Vagina (tissue), 2 donors: ENCODE data around the gene FRG1. TPM values are rescaled to one million over a fixed set of nuclear protein-coding genes. Genes with fewer than 3 reads are reported as not detected.
A peak's percentile ranks its signal among the peaks of the same experiment; 100 is the strongest.
"Not testable (repeated sequence)": the region's sequence is repeated elsewhere in the genome, so short reads cannot be mapped to it uniquely, and the experiment has no call there.

Experiments used
- DNase-seq, 2 donors: peaks; one replicate each; pipeline ENCODE4 v3.0.0-alpha.2; 2017; ENCODE audit errors: extremely low spot score in 2 of 2
- H3K27ac ChIP-seq: fragments of 200-600 bp; sonication (generic); one replicate; pipeline ENCODE4 v1.5.1; 2019
- H3K27me3 ChIP-seq: fragments of 200-600 bp; sonication (generic); one replicate; pipeline ENCODE4 v1.5.1; 2019
- H3K36me3 ChIP-seq, 2 donors: fragments of 200-600 bp; sonication (generic); one replicate each; pipeline ENCODE4 v1.5.1; 2017 to 2019
- H3K4me1 ChIP-seq: fragments of 200-600 bp; sonication (generic); one replicate; pipeline ENCODE4 v1.5.1; 2019
- H3K4me3 ChIP-seq, 2 donors: fragments of 200-600 bp; sonication (generic); 1 replicate in 1 of 2; 2 replicates in 1 of 2; pipeline ENCODE4 v1.5.1; 2016 to 2019
- H3K9me3 ChIP-seq: fragments of 200-600 bp; sonication (generic); one replicate; pipeline ENCODE4 v1.5.1; 2019
- CTCF ChIP-seq, 3 experiments: fragments of 450-650 bp in 2 of 3; fragments of 200-600 bp in 1 of 3; sonication (generic) in 1 of 3; IDR thresholded peaks; one replicate each; pipeline ENCODE4 v1.5.1; 2017 to 2019; ENCODE audit warnings: antibody characterized with exemption in 3 of 3, mild to moderate bottlenecking in 2 of 3, moderate library complexity in 2 of 3
- POLR2A ChIP-seq, 2 donors: fragments of 450-650 bp; IDR thresholded peaks; one replicate each; pipeline ENCODE4 v1.6.1; 2017; ENCODE audit warnings: antibody characterized with exemption in 2 of 2, mild to moderate bottlenecking in 2 of 2, moderate library complexity in 2 of 2
- POLR2AphosphoS5 ChIP-seq, 2 donors: sonication (generic); formaldehyde crosslinking; IDR thresholded peaks; one replicate each; pipeline ENCODE4 v1.9.0; 2017; ENCODE audit warnings: antibody characterized with exemption in 2 of 2, mild to moderate bottlenecking in 2 of 2, low read depth in 1 of 2; ENCODE audit not compliant: insufficient read depth in 1 of 2
- intact Hi-C: fragments of 100-400 bp; cut with DNase I; formaldehyde crosslinking; loops from one replicate; pipeline ENCODE4 v1.15.1; 2023
- total RNA-seq: library from RNA; depleted of rRNA; stranded (reverse); fragments of >200 nt; gene quantifications from one replicate; pipeline ENCODE4 v1.2.3, GENCODE V29; 2016

FRG1 gene
- total RNA-seq = 36.1 TPM

- H3K4me1 ChIP-seq = peaks cover 37% of the 10 kb centered on the region
- intact Hi-C loops = no loop called here
- no peaks in the 10 kb centered on the region for H3K9me3 ChIP-seq
- no peaks in the 10 kb centered on the region for H3K27me3 ChIP-seq
- H3K4me3 ChIP-seq = peak within 1 kb of the TSS; percentile 72 to 99
- peak within 1 kb of the TSS; percentile 69 for H3K27ac ChIP-seq
- DNase-seq = peak; percentile 97 to 98
- H3K36me3 ChIP-seq = no peaks in the 10 kb centered on the region
- TF ChIP-seq CTCF (IDR thresholded peaks at IDR 0.05) (peak; percentile 45 to 89 (median 72)), POLR2AphosphoS5 (IDR thresholded peaks at IDR 0.05; ENCODE audit: insufficient read depth in 1 of 2, low read depth in 1 of 2) (peak; percentile 88 to 93), POLR2A (IDR thresholded peaks at IDR 0.05) (peak in 1 of 2 donors; percentile 14)
Observed at GRCh38 chr4:189940178-189941004, at the start of gene FRG1. FRG1 (plus strand) TSS chr4:189940872; CDS start chr4:189941010, 138 bp downstream.

GRCh38 chr4:189897667-189898066 is 43.0 kb upstream of the FRG1 start:
- TF ChIP-seq POLR2AphosphoS5 (IDR thresholded peaks at IDR 0.05; ENCODE audit: insufficient read depth in 1 of 2, low read depth in 1 of 2) = no peak
- TF ChIP-seq POLR2A (IDR thresholded peaks at IDR 0.05) = no peak
- no peak for TF ChIP-seq CTCF (IDR thresholded peaks at IDR 0.05)
- H3K4me1 ChIP-seq = no peaks in the 10 kb centered on the region
- intact Hi-C loops = no loop called here
- DNase-seq = no peak
- H3K27me3 ChIP-seq = no peaks in the 10 kb centered on the region
- H3K9me3 ChIP-seq = no peaks in the 10 kb centered on the region
- H3K27ac ChIP-seq = no peak overlapping the region
- H3K4me3 ChIP-seq = no peak overlapping the region
- no peaks in the 10 kb centered on the region for H3K36me3 ChIP-seq

- H3K27me3 ChIP-seq, H3K27ac ChIP-seq, H3K9me3 ChIP-seq, intact Hi-C loops, H3K36me3 ChIP-seq, H3K4me3 ChIP-seq, DNase-seq, H3K4me1 ChIP-seq: not testable (repeated sequence)
Observed at GRCh38 chr4:189899481-189900015, 41.1 kb upstream of the FRG1 start.

DNA sequence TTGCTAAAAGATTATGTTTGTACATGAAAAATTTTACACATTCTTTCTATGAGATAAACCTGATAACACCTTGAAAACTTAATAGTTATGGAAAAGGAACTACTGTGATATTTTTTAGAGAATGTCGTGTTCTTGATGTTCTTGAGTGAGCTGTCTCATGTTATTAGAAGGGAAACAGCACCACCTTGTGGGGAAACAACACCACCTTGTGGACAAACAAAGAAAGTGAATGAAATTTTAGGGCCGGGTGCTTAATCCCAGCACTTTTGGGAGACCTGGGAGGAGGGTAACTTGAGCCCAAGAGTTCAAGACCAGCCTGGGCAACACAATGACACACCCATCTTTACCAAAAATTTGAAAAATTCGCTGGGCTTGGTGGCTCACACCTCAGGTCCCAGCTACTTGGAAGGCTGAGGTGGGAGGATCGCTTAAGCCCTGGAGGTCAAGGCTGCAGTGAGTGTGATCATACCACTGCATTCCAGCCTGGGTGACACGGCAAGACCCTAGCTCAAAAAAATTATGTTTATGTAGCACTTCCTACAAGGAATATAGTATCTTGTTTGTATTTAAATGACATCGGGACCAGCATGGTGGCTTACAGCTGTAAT is 36.1 kb upstream of the FRG1 start:
- H3K4me3 ChIP-seq, DNase-seq, H3K9me3 ChIP-seq, H3K4me1 ChIP-seq, intact Hi-C loops, H3K36me3 ChIP-seq, H3K27ac ChIP-seq, H3K27me3 ChIP-seq: not testable (repeated sequence)
- peak; percentile 41 to 57 (median 41) for TF ChIP-seq CTCF (IDR thresholded peaks at IDR 0.05)

DNA sequence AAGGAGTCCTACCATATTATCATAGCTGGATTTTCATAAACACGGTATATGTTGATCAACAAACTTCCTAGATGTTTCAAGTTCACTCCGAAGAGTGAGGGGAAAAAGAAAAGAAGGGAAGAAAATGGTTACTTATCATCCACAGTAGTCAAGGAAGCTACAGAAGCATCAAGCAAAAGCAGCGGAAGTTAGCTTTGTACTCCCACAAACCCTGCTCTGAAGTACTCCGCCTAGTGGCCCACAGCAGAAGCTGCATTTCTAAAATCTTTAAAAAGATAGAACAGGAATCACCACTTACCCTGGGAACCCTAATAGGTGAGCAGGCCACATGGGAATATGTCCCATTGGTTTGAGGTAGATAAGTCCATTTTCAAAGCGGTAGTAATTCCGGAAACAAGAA is 28.5 kb upstream of the FRG1 start:
- no peak for DNase-seq
- no peak overlapping the region for H3K27ac ChIP-seq
- no peak overlapping the region for H3K4me3 ChIP-seq
- intact Hi-C loops = no loop called here
- no peaks in the 10 kb centered on the region for H3K27me3 ChIP-seq
- no peaks in the 10 kb centered on the region for H3K36me3 ChIP-seq
- no peaks in the 10 kb centered on the region for H3K4me1 ChIP-seq
- no peaks in the 10 kb centered on the region for H3K9me3 ChIP-seq
- TF ChIP-seq CTCF (IDR thresholded peaks at IDR 0.05) = no peak
- TF ChIP-seq POLR2A (IDR thresholded peaks at IDR 0.05) = no peak
- TF ChIP-seq POLR2AphosphoS5 (IDR thresholded peaks at IDR 0.05; ENCODE audit: insufficient read depth in 1 of 2, low read depth in 1 of 2) = no peak
